ENCODE measurements around the gene SLC12A3.

SLC12A3 gene

DNA sequence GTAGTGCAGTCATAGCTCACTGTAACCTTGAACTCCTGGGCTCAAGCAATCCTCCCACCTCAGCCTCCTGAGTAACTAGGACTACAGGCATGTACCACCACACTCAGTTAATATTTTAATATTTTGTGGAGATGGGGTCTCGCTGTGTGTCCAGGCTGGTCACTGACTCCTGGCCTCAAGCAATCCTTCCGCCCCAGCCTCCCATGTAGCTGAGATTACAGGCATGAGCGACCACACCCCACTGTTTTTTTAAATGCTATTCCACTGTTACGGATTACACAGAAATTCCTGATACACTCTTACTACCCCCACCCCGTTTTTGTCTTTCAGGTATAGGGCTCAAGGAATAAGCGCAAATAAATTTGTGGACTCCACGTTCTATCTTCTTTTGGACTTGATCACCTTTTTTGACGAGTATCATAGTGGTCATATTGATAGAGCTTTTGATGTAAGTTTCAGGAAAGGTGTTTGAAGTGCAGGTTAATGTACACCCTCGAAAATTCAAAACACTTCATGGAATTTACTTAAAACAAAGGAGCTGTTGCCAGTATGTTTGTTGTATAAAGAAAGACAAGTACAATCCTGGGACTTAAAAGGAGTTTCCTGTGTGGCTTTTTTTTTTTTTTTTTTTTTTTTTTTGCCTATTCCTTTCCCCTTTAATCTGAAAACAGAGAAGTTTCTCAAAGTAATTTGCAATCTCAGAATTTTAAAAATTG lies 26.2 kb upstream of the SLC12A3 start:
- H3K27ac ChIP-seq = no peak overlapping the region
- TF ChIP-seq, protein P1, sequence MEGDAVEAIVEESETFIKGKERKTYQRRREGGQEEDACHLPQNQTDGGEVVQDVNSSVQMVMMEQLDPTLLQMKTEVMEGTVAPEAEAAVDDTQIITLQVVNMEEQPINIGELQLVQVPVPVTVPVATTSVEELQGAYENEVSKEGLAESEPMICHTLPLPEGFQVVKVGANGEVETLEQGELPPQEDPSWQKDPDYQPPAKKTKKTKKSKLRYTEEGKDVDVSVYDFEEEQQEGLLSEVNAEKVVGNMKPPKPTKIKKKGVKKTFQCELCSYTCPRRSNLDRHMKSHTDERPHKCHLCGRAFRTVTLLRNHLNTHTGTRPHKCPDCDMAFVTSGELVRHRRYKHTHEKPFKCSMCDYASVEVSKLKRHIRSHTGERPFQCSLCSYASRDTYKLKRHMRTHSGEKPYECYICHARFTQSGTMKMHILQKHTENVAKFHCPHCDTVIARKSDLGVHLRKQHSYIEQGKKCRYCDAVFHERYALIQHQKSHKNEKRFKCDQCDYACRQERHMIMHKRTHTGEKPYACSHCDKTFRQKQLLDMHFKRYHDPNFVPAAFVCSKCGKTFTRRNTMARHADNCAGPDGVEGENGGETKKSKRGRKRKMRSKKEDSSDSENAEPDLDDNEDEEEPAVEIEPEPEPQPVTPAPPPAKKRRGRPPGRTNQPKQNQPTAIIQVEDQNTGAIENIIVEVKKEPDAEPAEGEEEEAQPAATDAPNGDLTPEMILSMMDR (IDR thresholded peaks at IDR 0.05) = no peak
- no peak for TF ChIP-seq ZFX (IDR thresholded peaks at IDR 0.05; ENCODE audit: borderline replicate concordance)

DNA sequence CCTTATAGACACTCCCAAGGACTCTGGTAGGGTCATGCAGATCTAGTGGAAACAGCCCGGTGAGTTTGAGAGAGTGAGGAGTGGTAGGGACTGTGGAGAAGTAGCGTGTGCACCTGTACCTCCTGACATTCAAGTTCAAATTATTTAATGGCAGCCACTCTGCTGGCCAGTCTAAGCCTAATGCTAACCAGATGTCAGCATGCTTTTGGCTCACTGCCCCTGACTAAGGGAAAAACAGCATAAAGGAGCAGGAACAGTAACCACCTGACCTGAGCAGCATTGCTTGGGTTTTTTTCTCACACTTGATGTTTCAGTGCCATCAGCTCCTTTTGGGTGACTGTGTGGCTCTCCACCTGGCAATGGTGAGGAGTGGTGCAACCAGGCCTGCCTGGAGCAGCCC lies 23.8 kb upstream of the SLC12A3 start:
- TF ChIP-seq ZFX (IDR thresholded peaks at IDR 0.05; ENCODE audit: borderline replicate concordance) = no peak
- TF ChIP-seq, protein P1 (IDR thresholded peaks at IDR 0.05) = no peak
- H3K27ac ChIP-seq = no peak overlapping the region

DNA sequence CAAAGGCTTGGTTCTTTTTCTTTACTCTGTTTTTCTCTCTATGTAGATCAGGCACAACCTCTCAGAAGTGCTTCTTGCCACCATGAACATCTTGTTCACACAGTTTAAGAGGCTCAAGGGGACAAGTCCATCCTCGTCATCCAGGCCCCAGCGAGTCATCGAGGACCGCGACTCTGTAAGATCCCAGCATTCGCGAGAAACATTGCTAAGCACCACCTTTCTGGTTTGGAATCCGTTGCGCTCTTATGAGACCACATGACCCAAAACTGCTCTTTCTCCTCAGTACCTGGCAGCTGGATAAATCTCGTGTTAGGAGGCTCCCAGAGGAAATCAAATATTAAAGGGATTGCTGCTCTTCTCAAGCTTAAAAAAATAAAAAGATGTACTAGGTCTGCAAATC lies 23.3 kb upstream of the SLC12A3 start:
- no peak overlapping the region for H3K27ac ChIP-seq
- TF ChIP-seq, protein P1 (IDR thresholded peaks at IDR 0.05) = no peak
- TF ChIP-seq ZFX (IDR thresholded peaks at IDR 0.05; ENCODE audit: borderline replicate concordance) = no peak

DNA sequence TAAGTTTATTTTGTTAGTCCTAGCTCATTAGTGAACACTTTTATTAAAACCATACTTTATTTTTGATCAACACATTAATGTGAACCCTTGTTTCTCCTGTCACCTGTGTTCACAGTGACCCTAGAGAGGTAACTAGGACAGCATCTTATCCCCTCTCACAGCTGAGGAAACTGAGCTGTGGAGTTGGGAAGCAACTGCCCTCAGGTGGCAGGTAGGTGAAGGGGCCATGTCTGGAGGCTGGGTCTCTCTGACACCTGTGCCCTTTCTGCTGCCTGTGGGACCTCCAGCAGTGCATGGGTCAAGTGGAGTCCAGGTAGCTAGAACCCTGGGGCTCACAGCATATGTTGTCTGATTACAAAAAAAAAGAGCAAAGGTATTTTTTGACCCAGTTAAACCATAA lies 22.9 kb upstream of the SLC12A3 start:
- TF ChIP-seq ZFX (IDR thresholded peaks at IDR 0.05; ENCODE audit: borderline replicate concordance) = no peak
- TF ChIP-seq, protein P1 (IDR thresholded peaks at IDR 0.05) = no peak
- no peak overlapping the region for H3K27ac ChIP-seq

DNA sequence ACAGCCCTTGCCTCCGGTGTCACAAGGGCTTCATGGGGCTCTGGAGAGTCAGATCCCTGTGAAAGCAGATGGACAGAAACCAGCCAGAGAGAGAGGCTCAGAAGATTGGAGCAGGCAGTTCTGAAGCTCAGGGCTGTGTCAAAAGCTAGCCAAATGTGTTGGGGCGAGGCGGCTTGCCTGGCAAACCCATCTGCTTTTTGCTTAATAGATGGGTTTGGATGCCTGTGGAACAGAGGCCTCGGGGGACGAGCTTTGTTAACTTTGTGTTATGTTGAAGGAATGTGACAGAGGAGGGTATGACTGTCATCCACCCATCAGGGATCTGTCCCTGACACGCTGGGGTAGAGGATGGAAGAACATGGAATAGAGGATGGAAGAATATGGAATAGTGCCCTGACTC lies 21.0 kb upstream of the SLC12A3 start:
- H3K27ac ChIP-seq = no peak overlapping the region
- no peak for TF ChIP-seq ZFX (IDR thresholded peaks at IDR 0.05; ENCODE audit: borderline replicate concordance)
- TF ChIP-seq, protein P1 (IDR thresholded peaks at IDR 0.05) = no peak

DNA sequence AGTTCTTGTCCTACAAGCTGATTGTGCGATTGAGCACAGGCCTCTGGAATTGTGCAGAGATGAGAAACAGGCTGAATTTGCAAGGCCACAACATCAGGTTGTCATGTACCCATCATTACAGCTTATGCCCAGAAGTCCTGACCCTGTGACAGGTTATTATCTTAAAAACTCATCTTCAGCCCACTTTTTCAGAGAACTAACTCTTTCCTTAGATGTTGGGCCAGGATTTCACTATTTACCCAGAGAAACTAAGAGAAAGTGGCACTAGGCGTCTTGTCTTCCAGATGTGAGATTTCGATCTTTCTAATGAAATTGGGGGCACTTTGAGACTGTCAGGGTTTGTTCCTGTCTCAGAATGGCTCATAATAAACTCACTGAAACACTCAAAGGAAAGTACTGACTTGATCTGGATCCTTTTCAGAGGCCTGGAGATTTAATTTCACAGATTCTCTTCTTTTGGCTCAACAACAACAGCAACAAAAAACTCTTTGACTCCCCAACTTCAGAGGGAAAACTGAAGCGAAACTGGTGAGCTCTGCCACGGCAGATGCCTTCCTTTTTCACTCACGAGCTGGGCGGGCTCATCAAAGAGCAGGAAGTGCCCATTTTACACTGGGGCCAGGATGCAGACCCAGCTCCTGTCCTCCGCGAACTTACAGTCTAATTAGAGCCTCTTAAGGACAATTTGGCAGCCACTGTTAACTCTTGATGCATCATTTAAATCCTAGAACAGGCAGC lies 17.7 kb upstream of the SLC12A3 start:
- H3K27ac ChIP-seq = no peak overlapping the region
- TF ChIP-seq, protein P1 (IDR thresholded peaks at IDR 0.05) = no peak
- TF ChIP-seq ZFX (IDR thresholded peaks at IDR 0.05; ENCODE audit: borderline replicate concordance) = no peak
